ENCODE results near the gene WHRN.

The WHRN gene

DNA sequence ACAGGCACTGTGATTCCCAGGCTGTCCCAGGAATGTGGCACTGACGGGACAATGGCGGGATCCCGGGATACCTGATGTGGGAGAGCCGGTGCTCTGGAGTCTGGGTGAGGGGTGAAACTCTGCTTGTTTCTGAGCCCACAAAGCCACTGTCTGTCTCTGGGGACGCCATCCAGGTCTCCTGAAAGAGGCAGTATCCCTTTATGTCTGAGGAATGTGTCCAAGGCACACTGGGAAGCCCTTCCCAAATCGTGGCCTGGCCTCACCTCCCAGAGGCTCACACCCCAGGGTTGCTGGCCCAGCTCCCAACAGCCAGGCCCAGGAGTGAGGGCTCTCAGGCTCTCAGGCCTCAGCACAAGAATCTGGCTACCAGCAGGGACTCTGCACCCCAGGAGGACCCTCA, 148.5 kb downstream of the WHRN start:
- no peak for DNase-seq

DNA sequence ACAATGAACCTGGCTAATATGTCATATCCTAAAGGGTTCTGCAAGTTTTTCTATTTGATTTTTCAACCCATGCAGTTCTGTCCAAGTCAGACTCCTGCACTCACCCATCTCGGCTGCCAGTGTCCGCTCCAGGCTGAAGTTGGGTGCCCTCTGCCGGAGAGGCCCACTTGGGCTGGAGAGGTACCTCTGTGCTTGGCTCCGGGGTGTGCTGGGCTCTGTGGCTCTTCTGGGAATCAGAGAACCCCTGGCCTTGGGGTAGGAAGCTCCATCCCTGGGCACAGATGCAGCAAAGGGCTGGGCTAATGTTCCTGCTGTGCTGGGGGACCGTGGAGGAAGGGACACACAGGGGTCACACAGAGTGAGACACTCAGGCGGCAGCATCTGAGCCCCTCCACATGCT, 149.5 kb downstream of the WHRN start:
- DNase-seq, result no peak
